Ammon's horn (tissue), 1 donor: ENCODE data around the gene ENTHD1.
A peak's percentile ranks its signal among the peaks of the same experiment; 100 is the strongest.

ENCODE experiments used
- DNase-seq: peaks from one replicate; pipeline ENCODE4 v3.0.0-alpha.2; 2016; ENCODE audit warnings: low spot score

Gene ENTHD1

GRCh38 chr22:39731881-39732555, 161.5 kb downstream of the ENTHD1 start:
- DNase-seq = no peak

GRCh38 chr22:39731481-39731880, 162.1 kb downstream of the ENTHD1 start:
- no peak for DNase-seq

- DNase-seq = no peak
Measured at GRCh38 chr22:39729141-39729934, 164.2 kb downstream of the ENTHD1 start.

- DNase-seq = no peak
Measured at GRCh38 chr22:39728236-39728860, 165.2 kb downstream of the ENTHD1 start.

- no peak for DNase-seq
Measured at GRCh38 chr22:39727541-39727940, 166.0 kb downstream of the ENTHD1 start.

- no peak for DNase-seq
Measured at GRCh38 chr22:39725351-39726035, 168.1 kb downstream of the ENTHD1 start.

GRCh38 chr22:39724857-39725256, 168.7 kb downstream of the ENTHD1 start:
- no peak for DNase-seq

- no peak for DNase-seq
Measured at GRCh38 chr22:39724390-39724789, 169.2 kb downstream of the ENTHD1 start.

GRCh38 chr22:39723899-39724351, 169.6 kb downstream of the ENTHD1 start:
- DNase-seq = peak; percentile 36

- no peak for DNase-seq
Measured at GRCh38 chr22:39723463-39723862, 170.1 kb downstream of the ENTHD1 start.

- DNase-seq = no peak
Measured at GRCh38 chr22:39722501-39722900, 171.1 kb downstream of the ENTHD1 start.

GRCh38 chr22:39722032-39722325, 171.6 kb downstream of the ENTHD1 start:
- no peak for DNase-seq

GRCh38 chr22:39721206-39722031, 172.1 kb downstream of the ENTHD1 start:
- DNase-seq = no peak

GRCh38 chr22:39719559-39720450, 173.8 kb downstream of the ENTHD1 start:
- no peak for DNase-seq

GRCh38 chr22:39718921-39719475, 174.6 kb downstream of the ENTHD1 start:
- no peak for DNase-seq

GRCh38 chr22:39718206-39718605, 175.4 kb downstream of the ENTHD1 start:
- no peak for DNase-seq

GRCh38 chr22:39717099-39717498, 176.5 kb downstream of the ENTHD1 start:
- DNase-seq = peak; percentile 42

- DNase-seq = no peak
Measured at GRCh38 chr22:39716534-39716933, 177.0 kb downstream of the ENTHD1 start.

- no peak for DNase-seq
Measured at GRCh38 chr22:39715778-39716495, 177.6 kb downstream of the ENTHD1 start.

GRCh38 chr22:39714321-39714720, 179.2 kb downstream of the ENTHD1 start:
- DNase-seq = no peak
